Ishikawa (cell line): Measurements from ENCODE around the gene CEP128.

Experiments
- CEBPB ChIP-seq: IDR thresholded peaks from 2 replicates; pipeline ENCODE4 v1.6.1; 2012
- CREB1 ChIP-seq: IDR thresholded peaks from 2 replicates; pipeline ENCODE4 v1.6.1; 2012; ENCODE audit warnings: low read depth
- EGR1 ChIP-seq: IDR thresholded peaks from 2 replicates; pipeline ENCODE4 v1.6.1; 2012
- EP300 ChIP-seq: IDR thresholded peaks from 2 replicates; pipeline ENCODE4 v1.6.1; 2012; ENCODE audit warnings: borderline replicate concordance
- FOXM1 ChIP-seq: IDR thresholded peaks from 2 replicates; pipeline ENCODE4 v1.6.1; 2012; ENCODE audit warnings: low read depth, borderline replicate concordance
- MAX ChIP-seq: IDR thresholded peaks from 2 replicates; pipeline ENCODE4 v1.6.1; 2012
- NFIC ChIP-seq: IDR thresholded peaks from 2 replicates; pipeline ENCODE4 v1.6.1; 2012
- RAD21 ChIP-seq: IDR thresholded peaks from 2 replicates; pipeline ENCODE4 v1.6.1; 2012; ENCODE audit warnings: low read depth
- REST ChIP-seq: IDR thresholded peaks from 2 replicates; pipeline ENCODE4 v1.6.1; 2012; ENCODE audit warnings: low read depth, mild to moderate bottlenecking
- TAF1 ChIP-seq: IDR thresholded peaks from 2 replicates; pipeline ENCODE4 v1.6.1; 2012; ENCODE audit warnings: low read depth, mild to moderate bottlenecking
- TCF12 ChIP-seq: IDR thresholded peaks from 2 replicates; pipeline ENCODE4 v1.6.1; 2012; ENCODE audit warnings: low read depth
- TEAD4 ChIP-seq: IDR thresholded peaks from 2 replicates; pipeline ENCODE4 v1.6.1; 2012
- USF1 ChIP-seq: IDR thresholded peaks from 2 replicates; pipeline ENCODE4 v1.6.1; 2012
- YY1 ChIP-seq: IDR thresholded peaks from 2 replicates; pipeline ENCODE4 v1.6.1; 2012; ENCODE audit warnings: low read depth
- ZBTB7A ChIP-seq: IDR thresholded peaks from 2 replicates; pipeline ENCODE4 v1.6.1; 2012; ENCODE audit warnings: low read depth

CEP128 gene

GRCh38 chr14:80491131-80491530 is 450.4 kb downstream of the CEP128 start:
- TF ChIP-seq YY1 (no peak), NFIC (no peak), RAD21 (no peak), REST (no peak), USF1 (no peak), TAF1 (no peak)

GRCh38 chr14:80489513-80489912 is 452.0 kb downstream of the CEP128 start:
- TF ChIP-seq NFIC (no peak), TAF1 (no peak), TCF12 (no peak), EP300 (no peak), REST (no peak), CREB1 (no peak), CEBPB (no peak), RAD21 (no peak), YY1 (no peak), MAX (no peak), TEAD4 (no peak), USF1 (no peak), ZBTB7A (no peak), EGR1 (no peak), FOXM1 (no peak)

- TF ChIP-seq USF1: no peak
- TF ChIP-seq EGR1: no peak
- no peak for TF ChIP-seq TCF12
- TF ChIP-seq FOXM1: no peak
- no peak for TF ChIP-seq NFIC
- TF ChIP-seq CREB1: no peak
- no peak for TF ChIP-seq MAX
- no peak for TF ChIP-seq CEBPB
- TF ChIP-seq TEAD4: no peak
- TF ChIP-seq EP300: no peak
- TF ChIP-seq REST: no peak
- TF ChIP-seq ZBTB7A: no peak
- no peak for TF ChIP-seq YY1
- no peak for TF ChIP-seq TAF1
Observed at GRCh38 chr14:80485764-80486163, 455.8 kb downstream of the CEP128 start.

GRCh38 chr14:80483331-80483730 is 458.2 kb downstream of the CEP128 start:
- TF ChIP-seq REST (no peak), USF1 (no peak), FOXM1 (no peak), YY1 (no peak), CEBPB (no peak), TEAD4 (no peak), EGR1 (no peak), TCF12 (no peak), MAX (no peak), CREB1 (no peak), NFIC (no peak), EP300 (no peak), ZBTB7A (no peak), RAD21 (no peak), TAF1 (no peak)
